Articular chondrocyte of knee joint (primary cell): ENCODE measurements around the gene ECHDC1. TPM values are rescaled to one million over a fixed set of nuclear protein-coding genes. Genes with fewer than 3 reads are reported as not detected.

Experiments
- small RNA-seq: library from RNA; depleted of rRNA; stranded (forward); fragments of <200 nt; gene quantifications from one replicate; pipeline ENCODE3, GENCODE V24; 2012
- total RNA-seq: library from RNA; depleted of rRNA; stranded (reverse); fragments of >200 nt; gene quantifications from 2 replicates; pipeline ENCODE4 v1.2.3, GENCODE V29; 2012

Gene ECHDC1
- total RNA-seq: 77.1 and 88.6 TPM in 2 replicates

GRCh38 chr6:127342946-127343808, at the start of gene ECHDC1:
TSS of gene ECHDC1 (minus strand) at chr6:127343609. CDS start at chr6:127331028, 12,581 bp downstream.

GRCh38 chr6:127266178-127266891, 77.1 kb downstream of the ECHDC1 start, which contains the start of gene RNF146:
TSS of gene RNF146 (plus strand) at chr6:127266864. CDS start at chr6:127280339, 13,475 bp downstream.

Small RNA genes lying within 50 kb of the gene (small RNA-seq; reads per million reads assigned to genes)
- gene RNA5SP217: not detected

Other genes with a start within 250 kb of the ECHDC1 start
- 17.8 and 19.3 TPM in 2 replicates for gene RSPO3, start 224.9 kb downstream of the ECHDC1 start, total RNA-seq
- gene RNF146, start 76.7 kb downstream of the ECHDC1 start, total RNA-seq: 60.6 and 72.3 TPM in 2 replicates
- gene KIAA0408, start 115.8 kb upstream of the ECHDC1 start, total RNA-seq: 2.0 and 3.9 TPM in 2 replicates
- gene C6orf58, start 233.6 kb upstream of the ECHDC1 start, total RNA-seq: not detected in 2 replicates